T-helper 1 cell treated with Interleukin-12 subunit alpha and Interleukin-12 subunit beta and Interleukin-4 antibody, amounts not matched to agents 30 ng/mL and 1 ng/mL, for 36 hours (primary cell): Measurements from ENCODE around the gene SLC32A1. TPM values are rescaled to one million over a fixed set of nuclear protein-coding genes. Genes with fewer than 3 reads are reported as not detected.

Experiments used
- total RNA-seq: library from RNA; stranded (reverse); gene quantifications from 2 replicates; pipeline ENCODE4 v1.2.3, GENCODE V29; 2022

SLC32A1 gene
- total RNA-seq, 1 donor from 2014 or later, result not detected

Other genes with a start within 250 kb of the SLC32A1 start
- not detected in 2 replicates for gene ADIG, start 143.3 kb upstream of the SLC32A1 start, total RNA-seq
- gene ARHGAP40, start 122.7 kb upstream of the SLC32A1 start, total RNA-seq, result not detected in 2 replicates
- 9.4 and 9.6 TPM in 2 replicates for gene ACTR5, start 24.0 kb downstream of the SLC32A1 start, total RNA-seq
- gene PPP1R16B, start 81.2 kb downstream of the SLC32A1 start, total RNA-seq, result 102 and 104 TPM in 2 replicates
- 13.1 and 14.1 TPM in 2 replicates for gene FAM83D, start 201.9 kb downstream of the SLC32A1 start, total RNA-seq
- 9.7 and 9.8 TPM in 2 replicates for gene DHX35, start 237.9 kb downstream of the SLC32A1 start, total RNA-seq